SW480 (cell line): Measurements from ENCODE around the gene SENP8.
"Not testable (repeated sequence)": the region's sequence is repeated elsewhere in the genome, so short reads cannot be mapped to it uniquely, and the experiment has no call there.

Source experiments
- DNase-seq: peaks from one replicate; pipeline ENCODE4 v3.0.0-alpha.2; 2016; ENCODE audit warnings: low spot score

Gene SENP8

DNA sequence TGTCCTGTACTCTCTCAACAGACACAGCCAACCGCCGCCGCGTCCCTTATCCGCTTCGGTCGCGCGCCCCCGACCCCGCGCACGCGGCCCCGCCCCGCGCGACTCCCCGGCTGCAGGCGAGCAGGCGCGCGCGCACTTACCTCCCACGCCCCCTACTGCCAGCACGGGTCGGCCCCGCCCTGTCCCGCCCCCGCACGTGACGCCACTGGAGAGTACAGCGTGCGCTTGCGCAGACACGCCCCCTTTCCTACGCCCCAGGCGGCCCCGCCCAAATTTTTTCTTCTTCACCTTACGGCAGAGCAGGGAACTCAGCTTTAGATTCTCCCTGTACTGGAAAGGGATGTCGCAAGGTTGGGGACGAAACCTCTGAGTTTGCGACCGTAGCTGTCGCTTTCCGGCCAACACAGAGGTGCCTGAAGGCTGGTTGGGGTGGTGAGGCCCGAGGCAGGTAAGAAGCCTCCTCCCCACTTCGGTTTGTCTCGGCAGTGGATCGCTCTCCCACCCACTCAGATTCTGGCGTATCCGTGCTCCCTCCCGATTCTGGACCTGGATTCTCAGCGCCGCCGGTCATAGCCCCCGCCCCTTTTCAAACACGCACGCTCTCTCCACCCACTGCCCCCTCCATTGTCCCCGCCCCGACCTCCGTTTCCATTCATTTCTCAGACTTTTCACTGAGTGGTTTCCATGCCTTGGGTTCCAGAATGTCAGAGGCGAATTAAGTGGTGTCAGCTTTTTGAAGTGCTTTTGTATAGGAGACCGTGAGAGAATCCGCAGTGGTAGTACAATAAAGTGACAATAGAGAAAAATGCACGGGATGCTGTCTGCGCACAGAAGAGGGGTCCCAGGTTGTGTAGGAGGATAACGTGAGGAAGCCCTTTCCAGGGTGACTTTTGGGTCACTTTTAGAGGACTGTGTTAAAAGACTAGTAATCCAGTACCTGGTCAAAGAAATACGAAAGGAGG is at the start of gene SENP8, which contains the start of gene MYO9A:
SENP8 (plus strand) TSS at position 387 of the 962 bp plus-strand sequence. CDS start 21,221 bp downstream, outside the sequence.
MYO9A (minus strand) TSS at position 134 of the 962 bp plus-strand sequence. CDS start 71,587 bp downstream, outside the sequence.
- peak; percentile 99 for DNase-seq

DNA sequence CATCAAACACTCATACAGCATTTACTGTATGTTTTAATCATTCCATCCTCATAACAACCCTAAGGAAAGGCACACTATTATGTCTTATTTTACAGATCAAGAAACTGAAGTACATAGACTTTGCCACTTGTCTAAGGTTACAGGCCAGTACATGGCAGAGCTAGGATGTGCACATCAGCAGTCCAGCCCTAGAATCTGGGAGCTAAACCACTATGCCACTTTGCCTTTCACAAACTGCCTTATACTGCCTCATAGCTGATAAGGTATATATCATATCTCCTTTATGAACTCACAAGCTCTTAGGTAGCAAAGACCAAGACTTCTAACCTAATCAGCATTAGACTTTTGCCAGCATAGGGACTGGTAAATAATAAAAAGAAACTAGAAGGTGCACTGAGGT is 49.3 kb upstream of the SENP8 start:
- no peak for DNase-seq

DNA sequence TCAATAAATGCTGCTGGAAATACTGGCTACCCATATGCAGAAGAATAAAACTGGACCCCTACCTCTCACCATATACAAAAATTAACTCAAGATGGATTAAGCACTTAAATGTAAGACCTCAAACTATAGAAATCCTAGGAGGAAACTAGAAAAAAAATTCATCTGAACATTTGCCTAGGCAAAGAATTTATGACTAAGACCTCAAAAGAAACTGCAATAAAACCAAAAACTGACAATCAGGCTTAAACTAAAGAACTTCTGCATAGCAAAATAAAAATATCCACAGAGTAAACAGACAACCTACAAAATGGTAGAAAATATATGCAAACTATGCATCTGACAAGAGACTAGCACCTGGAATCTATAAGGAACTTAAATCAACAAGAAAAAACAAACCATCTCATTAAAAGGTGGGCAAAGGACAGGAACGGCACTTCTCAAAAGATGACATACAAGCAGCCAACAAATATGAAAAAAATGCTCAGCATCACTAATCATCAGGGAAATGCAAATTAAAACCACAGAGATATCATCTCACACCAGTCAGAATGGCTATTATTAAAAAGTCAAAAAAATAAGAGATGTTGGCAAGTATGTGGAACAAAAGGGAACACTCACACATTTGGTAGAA is 47.3 kb upstream of the SENP8 start:
- DNase-seq: no peak

DNA sequence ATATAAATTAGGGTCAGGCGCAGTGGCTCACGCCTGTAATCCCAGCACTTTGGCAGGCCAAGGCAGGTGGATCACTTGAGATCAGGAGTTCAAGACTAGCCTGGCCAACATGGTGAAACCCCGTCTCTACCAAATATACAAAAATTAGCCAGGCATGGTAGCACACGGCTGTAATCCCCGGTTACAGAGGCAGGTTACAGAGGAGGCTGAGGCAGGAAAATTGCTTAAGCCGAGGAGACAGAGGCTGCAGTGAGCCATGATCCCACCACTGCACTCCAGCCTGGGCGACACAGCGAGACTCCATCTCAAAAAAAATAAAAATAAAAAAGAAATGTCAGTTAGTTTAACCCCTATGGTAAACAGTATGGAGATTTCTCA is 46.8 kb upstream of the SENP8 start:
- DNase-seq: not testable (repeated sequence)

DNA sequence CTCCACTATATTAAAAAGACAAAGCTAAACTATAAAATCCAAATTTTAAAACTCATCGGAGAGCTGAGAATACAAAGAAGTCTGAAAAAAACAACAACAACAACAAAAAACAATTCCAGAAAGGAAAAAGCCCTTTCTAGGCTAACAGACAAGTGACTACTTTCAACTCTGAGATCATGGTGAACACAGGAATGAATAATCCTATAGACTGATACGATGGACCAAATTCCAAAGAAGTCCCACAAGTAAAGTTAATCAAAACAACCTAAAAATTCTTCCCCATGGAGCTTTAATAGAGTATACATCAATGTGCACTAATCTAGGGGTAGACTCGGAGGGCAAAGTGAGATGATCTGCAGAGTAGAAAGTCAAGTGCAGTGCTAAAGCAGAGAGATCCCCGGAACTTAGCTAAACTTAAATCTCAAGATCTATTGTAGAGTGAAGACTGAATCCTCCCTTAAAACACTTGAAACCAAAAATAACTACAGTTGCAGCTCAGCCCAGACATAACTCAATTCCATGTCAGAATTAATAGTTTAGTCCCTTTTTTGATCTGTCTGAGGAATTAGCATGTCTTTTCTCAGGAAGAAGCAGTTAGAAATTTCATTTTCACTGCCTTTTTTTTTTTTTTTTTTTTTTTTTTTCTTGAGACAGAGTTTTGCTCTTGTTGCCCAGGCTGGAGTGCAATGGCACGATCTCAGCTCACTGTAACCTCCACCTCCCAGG is 43.7 kb upstream of the SENP8 start:
- DNase-seq: no peak

DNA sequence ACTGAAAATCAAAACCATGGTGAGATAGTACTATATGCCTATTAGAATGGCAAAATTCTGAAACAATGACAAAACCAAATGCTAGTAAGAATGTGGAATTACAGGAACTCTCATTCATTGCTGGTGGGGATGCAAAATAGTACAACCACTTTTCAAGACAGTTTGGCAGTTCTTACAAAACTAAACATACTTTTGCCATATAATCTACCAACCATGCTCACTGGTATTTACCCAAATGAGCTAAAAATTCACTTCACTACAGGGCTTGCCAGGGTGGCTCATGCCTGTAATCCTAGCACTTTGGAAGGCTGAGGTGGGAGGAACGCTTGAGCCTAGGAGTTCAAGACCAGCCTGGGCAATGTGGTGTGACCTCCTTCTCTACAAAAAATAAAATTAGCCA is 40.3 kb upstream of the SENP8 start:
- DNase-seq: no peak

DNA sequence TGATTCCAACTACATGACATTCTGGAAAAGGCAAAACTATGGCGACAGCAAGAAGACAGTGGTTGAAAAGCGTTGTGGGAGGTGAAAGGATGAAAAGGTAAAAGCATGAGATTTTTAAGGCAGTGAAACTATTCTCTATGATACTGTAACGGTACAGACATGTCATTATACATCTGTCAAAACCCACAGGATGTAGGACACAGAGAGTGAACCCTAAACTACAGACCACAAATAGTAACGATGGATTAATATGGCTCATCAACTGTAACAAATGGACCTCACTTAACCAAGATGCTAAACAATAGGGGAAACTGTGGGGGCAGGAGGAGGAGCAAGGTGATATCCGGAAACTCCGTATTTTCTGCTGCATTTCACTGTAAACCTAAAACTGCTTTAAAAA is 39.3 kb upstream of the SENP8 start:
- no peak for DNase-seq

DNA sequence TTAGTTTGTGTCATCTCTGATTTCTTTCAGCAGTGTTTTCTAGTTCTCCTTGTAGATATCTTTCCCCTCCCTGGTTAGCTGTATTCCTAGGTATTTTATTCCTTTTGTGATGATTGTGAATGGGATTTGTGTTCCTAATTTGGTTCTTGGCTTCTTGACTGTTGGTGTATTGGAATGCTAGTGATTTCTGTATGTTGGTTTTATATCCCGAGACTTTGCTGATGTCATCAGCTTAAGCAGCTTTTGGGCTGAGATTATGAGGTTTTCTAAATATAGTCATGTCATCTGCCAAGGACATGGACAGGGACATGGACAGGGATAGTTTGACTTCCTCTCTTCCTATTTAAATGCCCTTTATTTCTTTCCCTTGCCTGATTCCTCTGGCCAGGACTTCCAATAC is 36.0 kb upstream of the SENP8 start:
- DNase-seq: no peak

DNA sequence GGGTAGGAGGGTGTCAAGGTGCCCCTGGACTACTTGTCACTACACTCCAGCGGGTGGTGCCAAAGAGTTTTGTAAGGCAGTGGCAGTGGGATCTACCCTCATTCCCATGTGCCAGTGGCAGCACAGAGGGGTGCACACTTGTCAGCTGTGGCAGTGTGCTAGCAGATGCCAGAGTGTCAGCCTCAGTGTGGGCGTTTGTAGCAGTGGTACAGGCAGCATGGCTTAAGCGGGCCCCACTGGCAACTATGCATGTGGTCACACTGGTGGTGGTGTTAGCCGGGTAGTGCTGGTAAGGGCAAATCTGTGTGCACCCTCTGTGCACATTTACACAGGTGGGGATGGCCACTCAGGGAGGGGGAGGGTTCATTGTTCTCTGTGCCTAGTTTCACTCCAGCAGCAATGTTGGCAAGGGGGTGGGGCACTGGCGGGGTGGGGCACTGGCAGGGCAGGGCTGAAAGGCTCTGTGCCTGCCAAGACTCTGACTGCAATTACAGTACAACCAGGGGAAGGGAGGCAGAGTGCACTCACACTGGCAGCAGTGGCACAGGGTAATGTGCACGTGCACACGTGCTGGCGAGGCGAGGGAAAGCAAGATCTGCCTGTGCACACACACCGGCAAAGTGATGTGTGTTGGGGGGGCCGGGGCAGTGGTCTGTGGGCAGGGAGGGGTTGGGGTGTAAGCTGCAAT is 32.0 kb upstream of the SENP8 start:
- no peak for DNase-seq

DNA sequence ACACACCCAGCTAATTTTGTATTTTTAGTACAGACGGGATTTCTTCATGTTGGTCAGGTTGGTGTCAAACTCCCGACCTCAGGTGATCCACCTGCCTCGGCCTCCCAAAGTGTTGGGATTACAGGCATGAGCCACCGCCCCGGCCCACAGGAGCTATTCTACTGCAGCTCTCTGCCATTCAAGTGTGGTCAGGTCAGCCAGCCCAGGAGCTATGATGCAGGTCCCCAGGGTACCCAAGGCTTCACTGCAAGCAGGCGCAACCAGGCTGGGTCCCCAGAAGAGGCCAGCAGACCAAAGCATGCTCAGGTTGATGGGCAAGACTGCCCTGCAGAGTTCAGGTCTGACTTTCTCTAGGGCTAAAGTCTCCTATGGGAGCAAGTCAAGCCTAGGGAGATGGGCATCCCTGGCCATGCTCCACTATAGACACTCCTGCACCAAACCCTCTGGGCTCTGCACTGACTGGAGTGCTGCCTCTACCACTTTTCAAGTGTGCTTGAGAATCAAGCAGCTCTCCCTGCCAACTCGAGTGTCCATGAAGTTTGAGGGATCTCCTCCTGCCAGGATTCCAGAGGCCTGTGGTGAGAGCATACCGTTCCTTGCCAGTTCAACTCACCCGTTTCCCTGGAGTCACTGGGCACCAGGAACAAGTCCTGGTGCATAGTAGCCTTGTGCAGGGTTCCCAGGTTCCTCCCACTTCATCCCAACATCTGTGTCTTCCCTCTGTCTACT is 31.1 kb upstream of the SENP8 start:
- no peak for DNase-seq

DNA sequence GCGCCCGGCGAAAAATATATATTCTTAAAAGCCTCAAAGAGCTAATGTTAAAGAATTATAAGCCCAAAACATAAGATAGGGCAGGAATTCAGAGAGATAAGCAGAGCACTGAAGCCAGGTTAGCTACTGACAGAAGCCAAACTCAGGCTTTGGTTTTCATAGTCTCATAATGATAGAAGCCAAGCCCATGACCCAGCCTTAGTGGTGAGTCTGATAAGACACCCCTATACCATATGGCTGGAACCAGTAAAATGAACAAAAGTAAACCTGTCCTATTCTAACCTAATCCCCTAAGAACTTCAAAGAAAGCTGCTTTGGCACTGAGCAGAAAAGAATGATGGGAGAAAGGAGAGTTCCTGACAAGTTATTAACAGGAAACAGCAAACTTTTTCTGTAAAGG is 26.2 kb upstream of the SENP8 start:
- DNase-seq: no peak

DNA sequence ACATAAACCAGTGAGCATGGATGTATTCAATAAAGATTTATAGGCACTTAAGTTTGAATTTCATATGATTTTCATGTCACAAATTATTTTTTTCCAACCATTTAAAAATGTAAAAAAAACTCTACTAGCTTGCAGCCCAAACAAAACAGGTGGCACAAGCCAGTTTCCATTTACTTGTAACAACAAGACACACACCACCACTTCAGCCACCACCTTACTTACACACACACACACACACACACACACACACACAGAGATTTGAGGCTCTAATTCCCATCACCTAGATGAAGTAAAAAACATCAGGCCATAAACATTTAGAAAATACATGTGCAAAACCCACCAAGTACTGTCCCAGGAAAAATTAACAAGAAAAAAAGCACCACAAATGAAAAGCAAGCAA is 25.5 kb upstream of the SENP8 start:
- DNase-seq: no peak

DNA sequence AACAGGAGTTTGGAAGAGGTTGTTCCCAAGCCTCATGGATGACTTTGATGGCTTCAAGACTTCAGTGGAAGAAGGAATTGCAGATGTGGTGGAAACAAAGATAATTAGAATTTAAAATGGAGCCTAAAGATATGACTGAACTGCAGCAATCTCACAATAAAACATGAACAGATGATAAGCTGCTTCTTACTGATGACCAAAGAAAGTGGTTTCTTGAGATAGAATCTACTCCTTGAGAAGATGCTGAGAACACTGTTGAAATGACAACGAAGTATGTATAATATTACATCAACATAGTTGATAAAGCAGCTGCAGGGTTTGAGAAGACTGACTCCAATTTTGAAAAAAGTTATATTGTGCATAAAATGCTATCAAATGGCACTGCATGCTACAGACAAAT is 21.4 kb upstream of the SENP8 start:
- DNase-seq: no peak

DNA sequence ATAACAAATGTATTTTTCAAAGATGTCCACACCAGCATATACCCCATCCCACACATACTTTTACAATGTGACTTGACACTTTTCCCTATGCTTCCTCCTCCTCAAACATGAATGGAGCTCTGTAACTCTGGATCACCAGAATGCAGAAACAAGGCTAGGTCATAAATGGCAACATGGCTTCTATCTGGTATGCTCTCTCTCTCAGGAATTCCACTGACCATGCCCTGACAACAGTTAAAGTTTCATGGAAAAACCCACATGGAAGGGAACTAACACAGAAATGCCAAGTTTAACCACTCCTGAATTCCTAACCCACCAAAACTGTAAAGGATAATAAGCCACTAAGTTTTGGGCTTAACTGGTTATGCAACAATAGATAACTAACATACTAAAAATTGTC is 20.2 kb upstream of the SENP8 start:
- no peak for DNase-seq

DNA sequence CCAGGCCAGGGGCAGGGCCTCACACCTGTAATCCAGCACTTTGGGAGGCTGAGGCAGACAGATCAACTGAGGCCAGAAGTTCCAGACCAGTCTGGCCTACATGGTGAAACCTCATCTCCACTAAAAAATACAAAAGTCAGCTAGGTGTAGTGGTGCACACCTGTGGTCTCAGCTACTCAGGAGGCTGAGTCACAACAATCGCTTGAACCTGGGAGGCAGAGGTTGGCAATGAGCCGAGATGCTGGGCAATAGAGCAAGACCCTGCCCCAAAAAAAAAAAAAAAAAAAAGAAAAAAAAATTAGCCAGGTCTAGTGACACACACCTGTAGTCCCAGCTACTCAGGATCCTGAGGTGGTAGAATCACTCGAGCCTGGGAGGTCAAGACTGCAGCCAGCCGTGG is 19.0 kb upstream of the SENP8 start:
- no peak for DNase-seq

DNA sequence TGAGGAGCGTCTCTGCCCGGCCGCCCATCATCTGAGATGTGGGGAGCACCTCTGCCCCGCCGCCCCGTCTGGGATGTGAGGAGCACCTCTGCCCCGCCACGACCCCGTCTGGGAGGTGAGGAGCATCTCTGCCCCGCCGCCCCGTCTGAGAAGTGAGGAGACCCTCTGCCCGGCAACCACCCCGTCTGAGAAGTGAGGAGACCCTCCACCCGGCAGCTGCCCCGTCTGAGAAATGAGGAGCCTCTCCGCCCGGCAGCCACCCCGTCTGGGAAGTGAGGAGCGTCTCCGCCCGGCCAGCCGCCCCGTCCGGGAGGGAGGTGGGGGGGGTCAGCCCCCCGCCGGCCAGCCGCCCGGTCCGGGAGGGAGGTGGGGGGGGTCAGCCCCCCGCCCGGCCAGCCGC is 17.7 kb upstream of the SENP8 start:
- not testable (repeated sequence) for DNase-seq

DNA sequence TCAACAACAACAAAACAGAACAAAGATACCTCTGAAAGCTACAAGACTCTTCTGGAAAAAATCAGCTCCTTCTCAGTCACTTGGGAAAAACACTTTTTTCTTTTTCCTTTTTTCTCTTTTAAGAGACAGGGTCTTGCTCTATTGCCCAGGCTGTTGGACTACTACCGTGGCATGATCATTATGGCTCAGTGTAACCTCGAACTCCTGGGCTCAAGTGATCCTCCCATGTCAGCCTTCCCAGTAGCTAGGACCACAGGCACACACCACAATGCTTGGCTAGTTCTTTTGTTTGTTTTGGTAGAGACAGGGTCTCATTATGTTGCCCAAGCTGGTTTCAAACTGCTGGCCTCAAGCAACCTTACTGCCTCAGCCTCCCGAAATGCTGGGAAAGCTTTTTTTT is 13.1 kb upstream of the SENP8 start:
- DNase-seq: no peak

DNA sequence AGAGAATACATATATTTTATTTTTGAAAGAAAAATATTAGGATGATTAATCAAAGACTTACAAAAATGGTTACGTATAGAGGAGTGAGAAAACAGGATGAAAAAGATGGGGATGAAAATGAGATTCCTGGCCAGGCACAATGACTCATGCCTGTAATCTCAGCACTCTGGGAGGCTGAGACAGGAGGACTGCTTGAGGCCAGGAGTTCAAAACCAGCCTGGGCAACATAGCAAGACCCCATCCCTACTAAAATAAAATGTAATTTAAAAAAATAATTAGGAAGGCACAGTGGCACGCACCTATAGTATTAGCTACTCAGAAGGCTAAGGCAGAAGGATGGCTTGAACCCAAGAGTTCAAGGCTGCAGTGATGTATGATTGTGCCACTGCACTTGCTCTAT is 12.1 kb upstream of the SENP8 start:
- no peak for DNase-seq

DNA sequence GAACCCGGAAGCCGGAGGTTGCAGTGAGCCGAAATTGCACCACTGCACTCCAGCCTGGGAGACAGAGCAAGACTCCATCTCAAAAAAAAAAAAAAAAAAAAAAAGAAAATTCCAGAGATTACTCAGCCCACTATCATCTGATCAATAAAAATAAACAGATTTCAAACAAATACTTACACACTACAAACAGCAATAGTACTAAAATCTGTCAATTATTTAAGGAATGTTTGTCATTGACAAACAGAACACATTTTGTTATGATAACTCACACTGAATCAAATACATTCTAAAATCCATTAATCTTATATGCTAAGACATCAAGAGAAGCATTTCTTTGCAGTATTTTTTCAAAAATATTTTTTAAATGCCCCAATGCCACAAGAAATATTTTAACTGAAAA is 7.8 kb upstream of the SENP8 start:
- DNase-seq: no peak

DNA sequence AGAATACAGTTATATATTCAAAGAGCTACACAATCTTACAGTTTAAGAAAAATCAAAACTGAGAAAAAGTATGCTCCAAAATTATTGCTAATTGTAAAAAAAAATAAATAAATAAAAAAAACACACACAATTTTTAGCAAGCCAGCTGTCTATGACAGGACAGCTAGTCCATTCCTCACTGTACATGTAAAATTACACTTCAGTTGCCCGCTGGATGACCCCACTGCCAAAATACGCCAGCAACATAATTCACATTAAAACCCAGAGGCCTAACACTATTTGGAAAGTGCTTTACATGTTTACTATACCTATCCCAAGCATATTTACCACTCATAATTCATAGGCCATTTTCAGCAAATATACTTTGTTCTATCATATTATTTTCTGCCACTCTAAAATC is 6.1 kb upstream of the SENP8 start:
- no peak for DNase-seq

DNA sequence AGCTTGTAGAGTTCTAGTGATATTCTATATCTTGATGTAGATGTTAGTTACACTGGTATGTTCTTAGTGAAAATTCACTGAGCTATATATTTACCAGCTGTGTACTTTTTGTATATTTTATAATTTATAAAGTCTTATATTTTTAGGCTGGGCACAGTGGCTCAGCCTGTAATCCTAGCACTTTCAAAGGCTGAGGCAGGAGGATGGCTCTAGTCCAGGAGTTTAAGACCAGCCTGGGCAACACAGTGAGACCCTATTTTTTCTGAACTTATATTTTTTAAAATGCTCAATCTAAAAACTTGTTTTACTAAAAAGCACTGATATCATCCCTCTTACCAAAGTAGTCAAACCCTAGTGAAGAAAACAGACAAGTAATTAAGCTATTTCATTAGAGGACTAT is 5.4 kb upstream of the SENP8 start:
- DNase-seq: no peak
